Mucosa of stomach (tissue), 1 donor: ENCODE measurements around the gene DNAJB6.

Experiments
- H3K27me3 ChIP-seq: one replicate; pipeline ENCODE4 v1.7.0; 2013; ENCODE audit warnings: mild to moderate bottlenecking, low read length; ENCODE audit not compliant: control insufficient read depth, insufficient read depth
- H3K36me3 ChIP-seq: one replicate; pipeline ENCODE4 v1.7.0; 2013; ENCODE audit warnings: low read length; ENCODE audit not compliant: control insufficient read depth, insufficient read depth
- H3K4me1 ChIP-seq: one replicate; pipeline ENCODE4 v1.7.0; 2013; ENCODE audit warnings: mild to moderate bottlenecking, low read length; ENCODE audit not compliant: control insufficient read depth, insufficient read depth
- H3K4me3 ChIP-seq: one replicate; pipeline ENCODE4 v1.7.0; 2013; ENCODE audit warnings: low read length
- H3K9ac ChIP-seq: one replicate; pipeline ENCODE4 v1.7.0; 2013; ENCODE audit warnings: mild to moderate bottlenecking, low read length, moderate library complexity
- H3K9me3 ChIP-seq: one replicate; pipeline ENCODE4 v1.7.0; 2013; ENCODE audit warnings: mild to moderate bottlenecking, low read length, moderate library complexity; ENCODE audit not compliant: control insufficient read depth
- donor health status: Pancreatic carcinoma.

The DNAJB6 gene

GRCh38 chr7:157403646-157404401, 67.0 kb downstream of the DNAJB6 start:
- no peak overlapping the region for H3K9ac ChIP-seq
- H3K9me3 ChIP-seq, result no peaks in the 10 kb centered on the region
- no peaks in the 10 kb centered on the region for H3K4me1 ChIP-seq
- no peaks in the 10 kb centered on the region for H3K36me3 ChIP-seq
- H3K27me3 ChIP-seq, result no peaks in the 10 kb centered on the region
- no peak overlapping the region for H3K4me3 ChIP-seq

- Histone ChIP-seq H3K9me3 (no peaks in the 10 kb centered on the region), H3K4me3 (no peak overlapping the region), H3K4me1 (no peaks in the 10 kb centered on the region), H3K9ac (no peak overlapping the region), H3K27me3 (no peaks in the 10 kb centered on the region), H3K36me3 (no peaks in the 10 kb centered on the region)
These were observed 68.2 kb downstream of the DNAJB6 start for GRCh38 chr7:157404845-157405481.

GRCh38 chr7:157405501-157405900, 68.7 kb downstream of the DNAJB6 start:
- H3K4me1 ChIP-seq, result no peaks in the 10 kb centered on the region
- H3K36me3 ChIP-seq, result no peaks in the 10 kb centered on the region
- no peaks in the 10 kb centered on the region for H3K9me3 ChIP-seq
- H3K9ac ChIP-seq, result no peak overlapping the region
- H3K27me3 ChIP-seq, result no peaks in the 10 kb centered on the region
- H3K4me3 ChIP-seq, result no peak overlapping the region

GRCh38 chr7:157405914-157406810, 69.4 kb downstream of the DNAJB6 start:
- Histone ChIP-seq H3K4me1 (no peaks in the 10 kb centered on the region), H3K9ac (no peak overlapping the region), H3K36me3 (no peaks in the 10 kb centered on the region), H3K4me3 (no peak overlapping the region), H3K9me3 (no peaks in the 10 kb centered on the region), H3K27me3 (no peaks in the 10 kb centered on the region)

GRCh38 chr7:157406971-157407370, 70.2 kb downstream of the DNAJB6 start:
- Histone ChIP-seq H3K4me3 (no peak overlapping the region), H3K4me1 (no peaks in the 10 kb centered on the region), H3K9ac (no peak overlapping the region), H3K9me3 (no peaks in the 10 kb centered on the region), H3K36me3 (no peaks in the 10 kb centered on the region), H3K27me3 (no peaks in the 10 kb centered on the region)

- H3K36me3 ChIP-seq, result no peaks in the 10 kb centered on the region
- no peak overlapping the region for H3K9ac ChIP-seq
- no peaks in the 10 kb centered on the region for H3K9me3 ChIP-seq
- no peak overlapping the region for H3K4me3 ChIP-seq
- H3K4me1 ChIP-seq, result no peaks in the 10 kb centered on the region
- H3K27me3 ChIP-seq, result no peaks in the 10 kb centered on the region
These were observed 70.9 kb downstream of the DNAJB6 start for GRCh38 chr7:157407512-157408257.

DNA sequence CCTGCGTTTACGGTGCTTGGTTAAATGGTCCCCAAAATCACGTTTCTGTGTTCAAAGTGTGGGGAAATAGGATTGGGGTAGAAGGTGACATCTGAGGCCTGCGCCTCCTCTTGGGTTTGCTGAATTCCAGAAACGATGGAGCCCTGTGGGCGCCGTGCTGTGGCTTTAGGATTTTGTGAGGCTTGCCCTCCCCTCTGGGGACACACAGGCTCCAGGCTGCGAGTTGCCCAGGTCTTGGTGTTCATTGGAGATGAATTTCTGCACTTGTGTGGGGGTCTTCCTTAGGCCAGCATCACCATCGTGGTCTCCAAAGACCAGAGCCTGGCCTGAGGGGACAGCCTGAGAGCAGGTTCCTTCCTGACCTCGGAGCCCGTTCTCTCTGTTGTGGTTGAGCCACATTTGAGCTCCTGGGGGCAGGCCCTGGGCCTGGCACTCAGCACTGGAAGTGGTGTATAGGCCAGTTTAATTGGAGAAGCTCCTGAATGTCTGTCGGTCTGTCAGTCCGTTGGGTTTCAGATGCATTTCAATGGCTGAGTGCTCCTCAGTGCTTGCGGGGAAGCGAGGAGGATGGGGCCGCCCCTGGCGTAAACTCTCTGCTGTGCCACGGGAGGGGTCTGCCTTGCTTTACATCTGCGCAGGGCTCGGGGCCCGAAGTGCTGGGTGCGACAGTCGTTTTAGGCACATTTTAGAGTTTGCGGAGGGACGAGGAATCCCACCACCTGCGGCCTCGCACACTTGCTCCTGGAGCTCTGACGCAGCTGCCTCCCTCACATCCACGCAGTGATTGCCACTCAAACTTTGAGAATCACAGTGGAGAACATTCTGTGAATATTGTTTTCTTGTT, 71.7 kb downstream of the DNAJB6 start:
- Histone ChIP-seq H3K4me1 (no peaks in the 10 kb centered on the region), H3K4me3 (no peak overlapping the region), H3K27me3 (no peaks in the 10 kb centered on the region), H3K9ac (no peak overlapping the region), H3K9me3 (no peaks in the 10 kb centered on the region), H3K36me3 (no peaks in the 10 kb centered on the region)

DNA sequence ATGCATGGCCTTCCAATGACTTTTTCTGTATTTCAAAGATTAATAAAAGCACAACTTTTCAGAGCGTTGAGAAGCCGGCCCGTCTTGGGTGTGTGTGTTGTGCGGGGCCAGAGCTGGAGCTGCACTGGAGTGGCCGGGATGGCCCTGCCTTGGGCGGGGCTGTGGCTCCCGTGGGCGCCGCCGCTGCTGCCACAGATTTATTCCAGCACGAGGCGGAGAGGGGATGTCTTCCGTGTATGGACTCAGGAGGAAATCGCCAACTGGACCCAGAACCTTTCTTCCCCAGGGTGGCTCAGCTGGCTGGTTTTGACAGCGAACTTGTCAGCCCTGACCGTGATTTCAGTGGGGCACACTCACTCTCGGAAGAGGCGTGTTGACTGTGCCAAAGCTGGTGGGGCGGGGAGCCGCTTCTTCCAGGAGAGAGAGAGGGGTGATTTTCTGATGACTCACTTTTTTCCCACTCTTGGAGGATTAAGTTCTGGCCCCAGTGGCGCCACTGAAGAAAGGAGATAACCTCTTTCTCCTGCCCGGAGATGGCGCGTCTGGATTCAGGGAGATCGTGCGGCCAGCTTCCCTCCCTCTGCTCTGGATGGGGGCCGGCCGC, 72.4 kb downstream of the DNAJB6 start:
- Histone ChIP-seq H3K9me3 (no peaks in the 10 kb centered on the region), H3K36me3 (no peaks in the 10 kb centered on the region), H3K4me3 (no peak overlapping the region), H3K4me1 (no peaks in the 10 kb centered on the region), H3K27me3 (no peaks in the 10 kb centered on the region), H3K9ac (no peak overlapping the region)

DNA sequence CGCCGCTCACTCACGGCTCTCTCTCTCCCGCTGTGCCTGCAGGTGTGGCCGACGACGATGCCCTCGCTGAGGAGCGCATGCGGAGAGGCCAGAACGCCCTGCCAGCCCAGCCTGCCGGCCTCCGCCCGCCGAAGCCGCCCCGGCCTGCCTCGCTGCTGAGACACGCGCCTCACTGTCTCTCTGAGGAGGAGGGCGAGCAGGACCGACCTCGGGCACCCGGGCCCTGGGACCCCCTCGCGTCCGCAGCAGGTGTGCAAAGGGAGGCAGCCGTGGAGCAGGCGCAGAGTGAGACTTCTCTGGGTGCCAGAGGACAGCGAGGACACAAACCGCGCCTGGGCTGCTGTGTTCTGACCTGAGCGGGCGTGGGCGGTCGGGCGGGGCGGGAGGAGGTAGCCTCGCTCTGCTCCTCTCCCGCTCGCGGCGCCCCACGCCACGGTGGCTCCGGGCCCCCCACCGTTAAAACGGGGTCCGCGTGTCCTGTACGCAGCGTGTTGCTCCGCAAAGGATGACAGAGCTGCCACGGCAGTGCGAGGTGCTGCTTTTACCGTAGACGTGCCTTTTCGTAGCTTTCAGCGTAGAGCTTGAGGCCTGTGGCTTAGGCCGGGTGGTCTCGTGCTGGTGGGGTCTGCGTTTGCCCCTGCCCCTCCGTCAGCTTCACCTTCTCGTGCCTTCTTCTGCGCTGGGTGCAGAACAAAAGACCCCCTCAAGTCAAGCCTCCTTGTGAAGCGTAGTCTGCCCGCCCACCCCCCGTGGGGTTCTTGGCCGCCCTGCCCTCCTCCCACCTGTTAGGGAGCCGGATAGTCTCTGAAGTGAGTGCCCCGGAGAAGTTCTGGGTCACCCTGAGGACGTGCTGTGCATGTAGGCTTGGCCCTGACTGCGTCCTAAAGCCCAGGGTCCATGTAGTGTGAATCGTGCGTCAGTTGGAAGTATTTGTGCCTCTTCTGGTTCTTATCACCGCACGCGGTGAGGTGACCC, 73.2 kb downstream of the DNAJB6 start:
- no peak overlapping the region for H3K4me3 ChIP-seq
- H3K4me1 ChIP-seq, result no peaks in the 10 kb centered on the region
- H3K36me3 ChIP-seq, result no peaks in the 10 kb centered on the region
- H3K9me3 ChIP-seq, result no peaks in the 10 kb centered on the region
- no peaks in the 10 kb centered on the region for H3K27me3 ChIP-seq
- no peak overlapping the region for H3K9ac ChIP-seq
